Hematopoietic multipotent progenitor cell (in vitro differentiated cells): Measurements from ENCODE around the gene NAT10. TPM values are rescaled to one million over a fixed set of nuclear protein-coding genes. Genes with fewer than 3 reads are reported as not detected.

Source experiments
- DNase-seq, 3 donors: peaks; one replicate each; pipeline ENCODE4 v3.0.0-alpha.2; 2011 to 2015; ENCODE audit warnings: low read depth in 2 of 3, low spot score in 2 of 3
- small RNA-seq: library from RNA; depleted of rRNA; stranded (forward); fragments of <200 nt; gene quantifications from one replicate; pipeline ENCODE3, GENCODE V24; 2012
- total RNA-seq: library from RNA; depleted of rRNA; stranded (reverse); fragments of >200 nt; gene quantifications from one replicate; pipeline ENCODE4 v1.2.3, GENCODE V29; 2012

Gene NAT10
- total RNA-seq, 1 donor, result 53.1 TPM

GRCh38 chr11:34184505-34185015 is 79.1 kb downstream of the NAT10 start:
- no peak for DNase-seq

- DNase-seq, result no peak
Observed at GRCh38 chr11:34185926-34186841, 80.8 kb downstream of the NAT10 start.

- DNase-seq, result no peak
Observed at GRCh38 chr11:34188181-34188580, 82.8 kb downstream of the NAT10 start.

GRCh38 chr11:34189191-34189590 is 83.8 kb downstream of the NAT10 start:
- DNase-seq, result no peak

GRCh38 chr11:34190192-34191139 is 85.0 kb downstream of the NAT10 start:
- no peak for DNase-seq

GRCh38 chr11:34191578-34191977 is 86.1 kb downstream of the NAT10 start:
- DNase-seq, result no peak

- no peak for DNase-seq
Observed at GRCh38 chr11:34192481-34193401, 87.3 kb downstream of the NAT10 start.

- no peak for DNase-seq
Observed at GRCh38 chr11:34194576-34195335, 89.3 kb downstream of the NAT10 start.

Small RNA genes lying within 50 kb of the gene (small RNA-seq; reads per million reads assigned to genes)
- not detected for gene RF00019

Other genes with a start within 250 kb of the NAT10 start
- gene LMO2, start 213.6 kb upstream of the NAT10 start, total RNA-seq, result 148 TPM
- 145 TPM for gene CAPRIN1, start 53.9 kb upstream of the NAT10 start, total RNA-seq